HG03045 (cell line): ENCODE data around the gene TESK2.
"Not testable (repeated sequence)": the region's sequence is repeated elsewhere in the genome, so short reads cannot be mapped to it uniquely, and the experiment has no call there.

ENCODE experiments used
- ATAC-seq: cut with Tn5 transposase; IDR thresholded peaks from one replicate; pipeline ENCODE4 v1.9.1; 2021; ENCODE audit warnings: mild to moderate bottlenecking, moderate library complexity; ENCODE audit not compliant: unreplicated experiment

TESK2 gene

GRCh38 chr1:45474194-45474593 is 16.8 kb downstream of the TESK2 start:
- ATAC-seq: not testable (repeated sequence)

GRCh38 chr1:45473302-45473701 is 17.7 kb downstream of the TESK2 start:
- ATAC-seq: no peak

- no peak for ATAC-seq
Observed at GRCh38 chr1:45470306-45470798, 20.6 kb downstream of the TESK2 start.

DNA sequence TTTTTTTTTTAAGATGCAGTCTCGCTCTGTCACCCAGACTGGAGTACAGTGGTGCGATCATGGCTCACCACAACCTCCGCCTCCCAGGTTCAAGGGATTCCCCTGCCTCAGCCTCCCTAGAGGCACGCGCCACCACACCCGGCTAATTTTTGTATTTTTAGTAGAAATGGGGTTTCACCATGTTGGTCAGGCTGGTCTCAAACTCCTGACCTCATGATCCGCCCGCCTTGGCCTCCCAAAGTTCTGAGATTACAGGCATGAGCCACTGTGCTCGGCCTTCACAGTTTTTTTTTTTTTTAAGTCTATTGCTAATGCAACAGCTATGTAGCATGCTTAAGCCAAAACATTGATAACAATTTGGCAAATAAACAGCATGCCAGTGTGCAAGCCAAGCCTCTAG is 23.6 kb downstream of the TESK2 start:
- not testable (repeated sequence) for ATAC-seq

- no peak for ATAC-seq
Observed at GRCh38 chr1:45465277-45465676, 25.7 kb downstream of the TESK2 start.

GRCh38 chr1:45458894-45459293 is 32.1 kb downstream of the TESK2 start:
- no peak for ATAC-seq

GRCh38 chr1:45456531-45456930 is 34.4 kb downstream of the TESK2 start:
- no peak for ATAC-seq

- ATAC-seq: no peak
Observed at GRCh38 chr1:45455162-45455561, 35.8 kb downstream of the TESK2 start.

- no peak for ATAC-seq
Observed at GRCh38 chr1:45454464-45454863, 36.5 kb downstream of the TESK2 start.

DNA sequence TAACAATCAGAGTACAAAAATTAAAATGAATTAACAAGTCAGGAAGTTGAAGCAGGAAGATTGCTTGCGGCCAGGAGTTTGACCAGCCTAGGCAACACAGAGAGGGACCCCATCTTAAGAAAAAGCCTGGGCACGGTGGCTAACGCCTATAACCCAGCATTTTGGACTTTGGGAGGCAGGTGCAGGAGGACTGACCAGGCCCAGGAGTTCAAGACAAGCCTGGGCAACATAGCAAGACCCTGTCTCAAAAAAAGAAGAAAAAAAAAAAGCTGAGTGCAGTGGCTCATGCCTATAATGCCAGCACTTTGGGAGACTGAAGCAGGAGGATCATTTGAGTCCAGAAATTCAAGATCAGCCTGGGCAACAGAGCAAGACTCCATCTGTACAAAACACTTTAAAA is 38.5 kb downstream of the TESK2 start:
- no peak for ATAC-seq

DNA sequence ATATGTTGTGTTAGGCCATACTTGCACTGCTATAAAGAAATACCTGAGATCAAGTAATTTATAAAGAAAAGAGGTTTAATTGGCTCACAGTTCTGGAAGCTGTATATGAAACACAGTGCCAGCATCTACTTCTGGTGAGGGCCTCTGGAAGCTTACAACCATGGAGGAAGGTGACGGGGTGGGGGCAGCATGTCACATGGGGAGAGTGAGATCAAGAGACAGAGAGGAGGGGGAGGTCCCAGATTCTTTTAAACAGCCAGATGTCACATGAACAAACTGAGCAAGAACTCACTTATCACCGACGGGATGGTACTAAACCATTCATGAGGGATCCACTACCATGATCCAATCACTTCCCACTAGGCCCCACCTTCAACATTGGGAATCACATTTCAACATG is 42.6 kb downstream of the TESK2 start:
- ATAC-seq: no peak

DNA sequence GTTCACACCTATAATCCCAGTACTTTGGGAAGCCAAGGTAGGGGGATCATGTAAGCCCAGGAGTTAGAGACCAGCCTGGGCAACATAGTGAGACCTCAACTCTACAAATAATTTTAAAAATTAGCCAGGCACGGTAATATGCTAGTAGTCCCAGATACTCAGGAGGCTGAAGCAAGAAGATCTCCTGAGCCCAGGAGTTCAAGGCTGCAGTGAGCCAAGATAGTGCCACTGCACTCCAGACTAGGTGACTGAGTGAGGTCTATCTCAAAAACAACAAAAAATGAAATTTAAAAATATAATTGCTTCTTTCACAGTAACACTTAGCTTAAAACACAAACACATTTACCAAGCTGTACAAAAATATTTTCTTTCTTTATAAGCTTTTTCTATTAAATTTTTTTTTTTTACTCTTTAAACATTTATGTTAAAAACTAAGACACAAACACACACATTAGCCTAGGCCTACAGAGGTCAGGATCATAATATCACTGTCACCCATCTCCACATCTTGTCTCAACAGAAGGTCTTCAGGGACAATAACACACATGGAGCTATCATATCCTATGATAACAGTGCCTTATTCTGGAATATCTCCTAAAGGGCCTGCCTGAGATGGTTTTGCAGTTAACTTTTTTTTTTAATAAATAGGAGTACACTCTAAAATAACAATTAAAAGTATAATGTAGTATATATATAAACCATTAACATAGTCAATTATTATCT is 43.9 kb downstream of the TESK2 start:
- no peak for ATAC-seq

DNA sequence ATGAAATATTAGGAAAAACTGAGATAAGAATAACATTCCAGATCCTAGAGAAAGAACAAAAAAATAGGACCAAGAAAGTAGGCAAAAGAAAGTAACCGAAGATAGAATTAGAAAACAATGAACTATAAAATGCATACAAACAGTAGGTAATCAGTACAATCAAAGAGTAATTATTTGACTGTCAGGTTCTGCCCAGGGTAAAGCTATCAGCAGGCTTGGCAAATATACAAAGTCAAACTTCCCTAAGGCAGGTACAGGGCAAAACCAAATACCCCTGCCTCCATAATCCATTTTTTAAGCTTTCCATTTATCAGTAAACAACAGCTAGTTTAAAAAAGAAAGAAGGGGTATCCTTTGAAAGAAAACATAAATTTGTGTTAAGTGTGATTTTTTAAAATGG is 44.4 kb downstream of the TESK2 start:
- ATAC-seq: no peak

DNA sequence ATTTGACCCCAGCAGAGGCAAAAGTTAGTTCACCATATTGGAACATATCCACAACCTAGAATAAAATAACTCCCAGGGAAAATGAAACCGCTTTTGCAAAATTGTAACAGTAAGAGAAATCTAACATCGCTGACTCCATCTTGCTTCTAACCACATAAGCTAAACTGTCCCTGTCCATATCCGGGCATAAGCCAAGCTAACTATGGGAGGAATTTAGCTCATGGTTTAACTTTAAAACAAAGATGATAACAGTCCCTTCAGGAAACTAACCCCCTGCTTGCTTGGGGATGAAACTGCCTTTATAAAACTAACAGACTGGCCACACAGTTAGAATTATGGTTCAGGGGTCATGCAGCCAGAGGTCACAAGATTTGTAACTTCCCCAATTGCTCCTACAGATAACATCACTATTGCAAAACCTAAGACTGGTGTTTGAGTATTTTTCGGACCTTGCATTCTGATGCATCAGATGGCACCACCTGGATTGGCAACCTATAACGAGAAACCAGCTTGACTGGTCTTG is 46.3 kb downstream of the TESK2 start:
- no peak for ATAC-seq

GRCh38 chr1:45443580-45444446 is 47.1 kb downstream of the TESK2 start:
- ATAC-seq: no peak

GRCh38 chr1:45442272-45442671 is 48.7 kb downstream of the TESK2 start:
- ATAC-seq: no peak

- ATAC-seq: no peak
Observed at GRCh38 chr1:45437323-45437722, 53.6 kb downstream of the TESK2 start.

DNA sequence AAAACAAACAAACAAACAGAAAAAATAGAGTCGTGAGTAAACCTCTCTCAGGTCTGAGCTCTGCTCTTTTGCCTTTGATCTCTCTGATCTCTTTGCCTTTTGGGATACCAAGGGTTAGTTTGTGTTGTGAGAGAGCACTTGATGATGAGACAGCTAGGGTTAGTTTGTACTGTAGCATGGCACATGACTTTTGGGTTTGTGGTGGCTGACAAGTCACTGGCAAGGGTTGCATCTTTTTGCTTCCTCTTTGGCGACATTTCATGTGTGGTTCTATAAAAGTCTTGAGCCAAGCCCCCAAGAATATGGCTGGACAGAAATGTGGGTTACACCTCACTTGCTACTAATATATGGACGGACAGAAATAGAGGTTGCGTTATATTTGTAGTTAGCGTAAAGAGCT is 60.5 kb downstream of the TESK2 start:
- no peak for ATAC-seq

- no peak for ATAC-seq
Observed at GRCh38 chr1:45429561-45430159, 61.3 kb downstream of the TESK2 start.

- no peak for ATAC-seq
Observed at GRCh38 chr1:45423906-45424678, 66.9 kb downstream of the TESK2 start.

DNA sequence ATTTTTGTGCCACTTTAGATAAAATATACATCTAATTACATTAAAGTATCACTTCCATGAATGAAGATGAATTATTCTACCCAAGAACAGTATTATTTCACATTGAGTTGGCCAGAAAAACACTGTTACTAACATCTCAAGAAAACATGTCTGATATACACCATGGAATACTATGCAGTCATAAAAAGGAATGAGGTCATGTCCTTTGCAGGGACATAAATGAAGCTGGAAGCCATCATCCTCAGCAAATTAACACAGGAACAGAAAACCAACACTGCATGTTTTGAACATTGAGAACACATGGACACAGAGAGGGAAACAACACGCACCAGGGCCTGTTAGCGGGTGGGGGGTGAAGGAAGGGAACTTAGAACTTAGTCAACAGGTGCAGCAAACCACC is 69.0 kb downstream of the TESK2 start:
- no peak for ATAC-seq
